Body of pancreas (tissue), 4 donors: ENCODE results near the gene MZT2A. TPM values are rescaled to one million over a fixed set of nuclear protein-coding genes. Genes with fewer than 3 reads are reported as not detected.
"Not testable (repeated sequence)": the region's sequence is repeated elsewhere in the genome, so short reads cannot be mapped to it uniquely, and the experiment has no call there.

ENCODE experiments used
- ATAC-seq: fragments of 150-250 bp; one replicate; pipeline ENCODE4 v1.9.1; 2016
- DNase-seq, 4 donors: peaks; one replicate each; pipeline ENCODE4 v3.0.0-alpha.2; 2019
- H3K27ac ChIP-seq, 4 donors: fragments of 200-600 bp; sonication (generic); 1 replicate in 3 of 4; 2 replicates in 1 of 4; pipeline versions ENCODE4 v1.5.1 to v1.6.1; 2016 to 2019; ENCODE audit warnings: mild to moderate bottlenecking in 1 of 4, mixed read lengths in 1 of 4, moderate library complexity in 1 of 4
- H3K27me3 ChIP-seq, 2 donors: fragments of 200-600 bp; sonication (generic); one replicate each; pipeline ENCODE4 v1.6.0; 2016; ENCODE audit warnings: mild to moderate bottlenecking in 1 of 2
- H3K36me3 ChIP-seq, 2 donors: fragments of 200-600 bp; sonication (generic); replicated peaks in 1 of 2; 2 replicates each; pipeline ENCODE4 v1.5.1; 2016; ENCODE audit warnings: low read depth in 2 of 2; ENCODE audit not compliant: insufficient read depth in 1 of 2
- H3K4me1 ChIP-seq: fragments of 200-600 bp; sonication (generic); one replicate; pipeline ENCODE4 v1.6.0; 2016
- H3K4me3 ChIP-seq, 2 donors: fragments of 200-600 bp; sonication (generic); 1 replicate in 1 of 2; 2 replicates in 1 of 2; pipeline ENCODE4 v1.5.1; 2016 to 2019
- H3K9me3 ChIP-seq, 3 donors: fragments of 200-600 bp; sonication (generic); 1 replicate in 2 of 3; 2 replicates in 1 of 3; pipeline ENCODE4 v1.5.1; 2016
- POLR2A ChIP-seq, 3 donors: fragments of 450-650 bp; IDR thresholded peaks; one replicate each; pipeline ENCODE4 v1.6.1; 2016; ENCODE audit warnings: antibody characterized with exemption in 3 of 3, mild to moderate bottlenecking in 2 of 3
- WGBS, 2 donors: methylation state at CpG; one replicate each; pipeline ENCODE4 v1.1.5; 2017; 5-methylcytosine and 5-hydroxymethylcytosine counted together
- intact Hi-C: fragments of 100-400 bp; cut with DNase I; formaldehyde crosslinking; loops from one replicate; pipeline ENCODE4 v1.15.1; 2023
- total RNA-seq, 2 donors: library from RNA; depleted of rRNA; stranded (reverse); fragments of >200 nt; gene quantifications; one replicate each; pipeline ENCODE4 v1.1.0, GENCODE V29; 2016
- TF ChIP-seq, protein P1 (sequence below), 7 experiments: fragments of 450-650 bp in 4 of 7; fragments of 200-600 bp in 3 of 7; sonication (generic) in 3 of 7; IDR thresholded peaks; one replicate each; pipeline ENCODE4 v1.5.1; 2016 to 2019; ENCODE audit warnings: antibody characterized with exemption in 7 of 7

Gene MZT2A
- total RNA-seq, 2 donors from 2014 or later: 51.1 to 54.1 TPM

DNA sequence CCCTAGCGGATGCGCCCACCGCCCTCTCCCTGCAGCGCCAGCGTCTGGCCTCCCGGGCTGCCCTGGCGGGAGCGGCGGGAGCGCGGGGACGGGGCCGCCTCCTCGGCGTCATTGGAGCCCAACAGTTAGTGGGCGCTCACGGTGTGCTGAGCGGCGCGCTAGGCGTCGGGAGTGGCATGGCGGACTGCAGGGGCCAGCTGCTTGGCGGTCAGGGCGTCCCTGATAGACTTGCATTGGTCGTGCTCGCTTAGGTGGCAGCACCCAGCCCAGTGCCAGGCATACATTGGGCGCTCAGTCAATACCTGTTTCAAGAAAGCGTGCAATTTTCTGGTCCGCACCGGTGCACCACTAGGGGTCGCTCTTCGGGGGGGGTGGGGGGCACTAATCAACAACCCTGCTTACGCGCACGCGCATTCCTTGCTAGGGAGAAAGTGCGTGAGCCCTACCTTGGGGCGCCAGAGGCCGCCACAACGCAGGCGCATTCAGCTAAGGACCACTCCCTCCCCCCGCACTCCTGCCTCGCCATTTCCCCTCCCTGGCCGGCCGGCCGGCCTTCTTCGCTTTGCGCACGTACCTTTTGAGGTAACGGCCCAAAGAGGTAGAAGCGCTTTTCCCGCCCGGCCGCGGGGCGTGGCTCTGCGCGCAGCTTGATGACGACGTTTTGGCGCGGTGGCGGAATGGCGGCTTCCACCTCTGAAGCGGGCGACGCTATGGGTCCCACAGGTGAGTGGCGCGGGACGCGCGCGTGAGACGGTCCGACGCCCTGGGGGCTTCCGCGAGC lies 411 bp upstream of the MZT2A start:
- Histone ChIP-seq H3K4me1 (peaks cover 27% of the 10 kb centered on the region), H3K4me3 (peak overlapping the region; percentile 86 to 94), H3K36me3 (no peaks in the 10 kb centered on the region), H3K9me3 (no peaks in the 10 kb centered on the region), H3K27me3 (no peaks in the 10 kb centered on the region), H3K27ac (peak overlapping the region; percentile 84 to 95 (median 90))
- WGBS, 2 donors: 1 to 2% methylated on average over 10 to 74 of the region's 79 CpGs
- intact Hi-C loops: no loop called here
- TF ChIP-seq, protein P1, sequence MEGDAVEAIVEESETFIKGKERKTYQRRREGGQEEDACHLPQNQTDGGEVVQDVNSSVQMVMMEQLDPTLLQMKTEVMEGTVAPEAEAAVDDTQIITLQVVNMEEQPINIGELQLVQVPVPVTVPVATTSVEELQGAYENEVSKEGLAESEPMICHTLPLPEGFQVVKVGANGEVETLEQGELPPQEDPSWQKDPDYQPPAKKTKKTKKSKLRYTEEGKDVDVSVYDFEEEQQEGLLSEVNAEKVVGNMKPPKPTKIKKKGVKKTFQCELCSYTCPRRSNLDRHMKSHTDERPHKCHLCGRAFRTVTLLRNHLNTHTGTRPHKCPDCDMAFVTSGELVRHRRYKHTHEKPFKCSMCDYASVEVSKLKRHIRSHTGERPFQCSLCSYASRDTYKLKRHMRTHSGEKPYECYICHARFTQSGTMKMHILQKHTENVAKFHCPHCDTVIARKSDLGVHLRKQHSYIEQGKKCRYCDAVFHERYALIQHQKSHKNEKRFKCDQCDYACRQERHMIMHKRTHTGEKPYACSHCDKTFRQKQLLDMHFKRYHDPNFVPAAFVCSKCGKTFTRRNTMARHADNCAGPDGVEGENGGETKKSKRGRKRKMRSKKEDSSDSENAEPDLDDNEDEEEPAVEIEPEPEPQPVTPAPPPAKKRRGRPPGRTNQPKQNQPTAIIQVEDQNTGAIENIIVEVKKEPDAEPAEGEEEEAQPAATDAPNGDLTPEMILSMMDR (IDR thresholded peaks at IDR 0.05): peak; percentile 72 to 99 (median 77)
- peak; percentile 27 to 62 (median 52) for TF ChIP-seq POLR2A (IDR thresholded peaks at IDR 0.05)
- peak; percentile 92 for ATAC-seq
- DNase-seq: peak; percentile 94 to 97 (median 96)

DNA sequence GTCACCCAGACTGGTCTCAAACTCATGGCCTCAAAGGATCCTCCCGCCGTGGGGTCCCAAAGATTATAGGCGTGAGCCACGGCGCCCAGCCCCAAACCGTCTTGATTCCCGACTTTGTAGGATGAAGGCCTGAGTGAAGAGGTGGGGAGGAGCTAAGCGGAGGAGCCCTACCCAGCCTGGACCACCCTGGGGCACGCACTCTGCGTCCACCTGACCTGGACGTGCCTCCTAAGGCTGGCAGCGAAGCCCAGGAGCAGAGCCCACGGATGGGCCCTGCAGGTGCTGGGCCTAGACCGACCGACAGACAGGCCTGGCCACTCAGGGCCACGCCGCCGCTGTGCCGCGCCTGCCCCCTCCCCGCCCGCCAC lies 744 bp downstream of the MZT2A start:
- H3K27ac ChIP-seq, ATAC-seq, intact Hi-C loops: not testable (repeated sequence)

DNA sequence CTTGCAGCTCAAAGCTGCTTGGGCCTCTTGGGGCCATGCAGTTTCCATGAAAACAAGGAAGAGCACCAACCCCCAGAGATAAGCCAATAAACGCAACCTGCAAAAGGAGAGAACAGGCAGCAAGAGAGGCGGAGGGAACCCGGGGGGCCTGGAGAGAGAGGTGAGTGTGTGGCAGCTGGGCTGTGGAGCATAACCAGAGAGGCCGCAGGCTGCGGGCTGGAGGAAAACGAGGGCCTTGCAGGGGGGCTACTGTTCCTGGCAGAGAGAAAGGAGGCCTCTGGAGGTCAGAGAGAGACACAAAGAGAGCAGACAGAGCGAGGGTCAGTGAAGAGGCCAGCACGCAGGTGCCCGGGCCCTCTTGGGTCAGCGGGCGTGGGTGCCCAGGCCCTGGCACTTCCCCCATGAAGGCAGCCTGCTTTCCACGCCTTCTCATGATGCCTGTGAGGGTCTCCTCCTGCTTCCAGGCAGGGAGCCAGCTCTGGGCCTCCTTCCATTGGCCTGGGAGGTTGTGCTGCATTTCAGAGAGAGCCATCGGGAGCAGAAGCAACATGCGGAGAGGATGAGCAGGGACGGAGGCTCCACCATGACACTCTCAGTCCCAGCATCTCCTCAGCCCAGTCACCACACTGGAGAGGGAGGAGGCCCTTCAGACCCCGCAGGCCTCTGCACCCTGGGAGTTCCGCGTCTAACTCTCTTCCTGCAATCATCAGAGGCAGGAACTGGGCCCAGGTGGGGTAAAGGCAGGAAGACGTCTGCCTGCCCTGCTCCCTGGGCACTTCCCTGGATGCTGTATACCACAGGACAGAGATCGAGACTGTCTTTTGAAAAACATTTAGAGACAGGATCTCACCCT lies 1.4 kb downstream of the MZT2A start:
- DNase-seq, ATAC-seq, H3K9me3 ChIP-seq, intact Hi-C loops, H3K36me3 ChIP-seq, H3K27me3 ChIP-seq, H3K4me3 ChIP-seq, H3K27ac ChIP-seq: not testable (repeated sequence)
- WGBS, 2 donors: 70 to 77% methylated on average over 19 of the region's 20 CpGs
- H3K4me1 ChIP-seq: peaks cover 27% of the 10 kb centered on the region

More for the DNA sequence above, 744 bp downstream of the MZT2A start:
- H3K4me1 ChIP-seq: peaks cover 27% of the 10 kb centered on the region
- H3K27me3 ChIP-seq, H3K9me3 ChIP-seq, DNase-seq, H3K36me3 ChIP-seq: not testable (repeated sequence)
- peak overlapping the region in 1 of 2 donors; percentile 33 for H3K4me3 ChIP-seq
- WGBS, 2 donors: 11 to 28% methylated on average over 13 to 21 of the region's 22 CpGs

DNA sequence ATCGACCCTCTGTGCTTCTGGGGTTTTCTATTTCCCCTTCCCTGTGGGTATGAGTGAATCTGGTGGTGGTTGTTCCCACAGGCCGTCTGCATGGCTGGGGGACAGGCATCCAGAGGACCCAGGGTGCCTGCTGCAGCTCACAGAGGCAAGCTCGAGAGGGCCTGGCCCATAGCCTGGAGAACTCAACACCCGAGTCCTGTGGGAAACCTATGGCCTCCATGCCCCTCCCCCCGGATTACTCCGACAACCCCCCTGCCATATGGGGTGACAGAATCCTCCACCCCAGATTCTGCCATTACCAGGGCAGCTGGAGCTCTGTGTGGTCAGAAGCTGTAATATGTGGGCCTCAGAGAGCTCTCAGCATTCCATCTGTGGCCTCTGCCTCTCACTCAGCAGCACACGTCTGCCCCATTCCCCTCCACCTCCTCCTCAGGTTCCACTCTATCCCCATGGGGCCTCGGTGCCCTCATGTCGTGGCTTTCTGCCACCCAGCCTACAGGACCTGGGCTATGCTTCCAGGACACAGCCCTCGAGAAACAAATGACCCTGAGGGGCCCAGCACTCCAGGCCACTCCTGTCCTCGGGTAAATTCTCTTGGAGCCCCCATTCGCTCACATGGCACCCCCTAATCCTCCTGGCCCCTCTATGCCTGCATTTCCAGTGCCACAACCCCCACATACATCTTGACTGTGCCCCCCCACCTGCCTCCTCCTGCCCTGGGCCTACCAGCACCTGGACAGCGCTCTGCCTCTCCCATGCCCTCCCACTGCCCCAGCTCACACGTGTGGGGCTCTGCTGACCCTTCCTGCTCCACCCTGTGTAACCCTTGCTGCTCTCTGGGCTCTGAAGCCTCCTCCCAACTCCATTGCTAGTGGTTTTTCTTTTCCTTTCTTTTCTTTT lies 3.6 kb downstream of the MZT2A start:
- H3K27ac ChIP-seq: no peak overlapping the region
- 78 to 79% methylated on average over 9 to 14 of the region's 14 CpGs for WGBS, 2 donors
- H3K27me3 ChIP-seq: no peaks in the 10 kb centered on the region
- H3K4me3 ChIP-seq: no peak overlapping the region
- no peaks in the 10 kb centered on the region for H3K9me3 ChIP-seq
- ATAC-seq: no peak
- peaks cover 16% of the 10 kb centered on the region for H3K4me1 ChIP-seq
- intact Hi-C loops: no loop called here
- no peak for TF ChIP-seq POLR2A (IDR thresholded peaks at IDR 0.05)
- TF ChIP-seq, protein P1 (IDR thresholded peaks at IDR 0.05): no peak
- H3K36me3 ChIP-seq: no peaks in the 10 kb centered on the region
- DNase-seq: no peak

DNA sequence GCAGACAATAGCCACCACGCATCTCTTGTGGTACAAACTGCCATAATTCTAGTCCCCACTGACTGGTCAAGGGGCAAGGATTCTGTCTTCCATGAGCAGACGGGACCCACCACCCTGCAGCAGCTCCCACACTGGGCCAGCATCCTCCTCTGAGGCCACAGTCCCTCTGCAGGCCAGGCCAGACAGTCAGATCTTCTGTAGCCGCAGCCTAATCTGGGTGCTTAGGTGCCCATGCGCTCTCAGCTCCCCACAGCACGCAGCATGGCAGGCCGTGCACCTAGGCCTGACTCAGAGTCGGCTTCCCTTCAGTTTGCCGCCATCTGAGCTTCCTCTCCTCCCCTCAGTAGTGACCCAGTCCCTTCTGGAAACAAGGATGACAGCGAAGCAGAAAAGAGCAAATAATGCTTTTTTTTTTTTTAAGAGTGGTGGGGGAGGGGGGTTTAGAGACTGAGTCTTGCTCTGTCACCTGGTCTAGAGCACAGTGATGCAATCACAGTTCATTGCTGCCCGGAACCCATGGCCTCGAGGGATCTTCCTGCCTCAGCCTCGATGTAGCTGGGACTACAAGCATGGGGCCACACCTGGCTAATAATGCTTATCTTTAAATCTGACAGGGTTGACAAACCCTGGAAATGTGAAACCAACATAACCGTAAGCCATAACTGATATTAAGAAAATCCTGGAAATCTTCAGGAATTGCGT lies 5.8 kb downstream of the MZT2A start:
- H3K9me3 ChIP-seq, H3K36me3 ChIP-seq, intact Hi-C loops, H3K27me3 ChIP-seq, ATAC-seq, H3K27ac ChIP-seq, DNase-seq, H3K4me3 ChIP-seq: not testable (repeated sequence)
- WGBS, 2 donors: 81 to 83% methylated on average over 14 of the region's 14 CpGs
- peaks cover 14% of the 10 kb centered on the region for H3K4me1 ChIP-seq

DNA sequence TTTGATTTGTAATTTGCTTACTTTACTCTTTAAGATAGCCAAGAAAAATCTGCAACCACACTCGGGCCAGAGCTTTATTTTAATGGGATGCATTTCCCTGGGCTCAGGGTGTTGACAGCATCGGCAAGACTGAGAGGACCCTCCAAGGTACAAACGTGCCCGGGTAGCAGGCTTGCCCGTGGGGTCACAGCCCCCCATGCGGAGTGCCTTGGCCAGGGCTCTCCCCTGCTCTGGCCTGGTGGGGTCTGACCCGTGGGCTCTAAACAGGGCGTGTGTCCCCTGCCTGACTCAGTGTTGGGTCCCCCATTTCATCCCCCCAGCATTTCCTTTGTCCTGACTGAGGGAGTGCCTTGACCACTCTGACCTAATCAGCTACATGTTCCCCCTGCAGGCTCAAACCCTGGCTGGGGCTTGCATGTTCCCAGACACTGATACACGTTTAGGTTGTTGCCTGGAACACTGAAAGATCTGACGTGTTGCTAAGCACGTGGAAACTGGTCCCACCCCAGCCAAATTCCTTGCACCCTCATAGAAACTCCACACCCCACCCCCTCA lies 7.2 kb downstream of the MZT2A start:
- H3K27ac ChIP-seq, H3K4me1 ChIP-seq, ATAC-seq, H3K9me3 ChIP-seq, H3K36me3 ChIP-seq, H3K27me3 ChIP-seq, H3K4me3 ChIP-seq, intact Hi-C loops, DNase-seq: not testable (repeated sequence)
- 85 to 86% methylated on average over 11 of the region's 11 CpGs for WGBS, 2 donors

DNA sequence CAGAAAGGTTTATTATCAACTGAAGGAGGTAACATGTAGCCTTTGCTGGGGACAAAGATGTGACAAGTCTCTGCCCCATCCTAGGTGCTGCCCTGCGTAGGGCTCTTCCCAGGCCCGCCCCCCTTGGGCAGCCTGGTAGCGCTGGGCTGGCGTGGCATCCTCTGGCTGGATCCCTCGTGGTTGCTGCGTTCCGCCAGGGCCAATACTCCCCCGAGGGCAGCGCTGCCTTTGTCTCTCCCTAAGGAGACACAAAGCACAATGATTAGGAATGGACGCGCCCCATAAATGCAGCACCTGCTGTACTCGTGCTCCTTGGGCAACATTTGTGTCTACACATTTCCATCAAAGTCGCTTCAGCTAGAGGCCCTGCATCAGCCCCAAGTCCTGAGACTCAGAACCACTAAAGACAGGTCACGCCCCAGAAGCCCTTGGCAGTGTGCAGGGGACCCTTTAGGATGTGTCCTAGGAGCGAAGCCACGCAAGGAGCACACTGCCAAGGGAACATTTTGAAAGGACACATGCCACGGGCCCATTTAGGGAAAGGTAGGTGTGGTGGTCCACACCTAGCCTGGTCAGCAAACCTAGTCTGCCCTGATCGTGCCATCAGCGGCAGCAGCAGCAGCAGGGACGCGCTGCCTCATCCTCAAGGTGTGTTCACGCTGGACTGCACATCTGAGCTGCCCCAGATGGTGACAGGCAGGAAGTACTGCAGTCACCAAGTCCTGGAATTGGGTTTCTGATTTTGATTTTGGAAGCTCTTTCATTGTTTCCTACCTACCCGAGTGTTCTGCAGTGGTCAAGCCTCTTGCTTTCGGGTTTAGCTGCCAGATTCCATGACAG lies 8.0 kb downstream of the MZT2A start:
- intact Hi-C loops, H3K4me3 ChIP-seq, H3K9me3 ChIP-seq, ATAC-seq, H3K27ac ChIP-seq, H3K27me3 ChIP-seq, H3K36me3 ChIP-seq, DNase-seq, H3K4me1 ChIP-seq: not testable (repeated sequence)
- 90 to 94% methylated on average over 8 to 24 of the region's 24 CpGs for WGBS, 2 donors
